ENCODE data around the gene TCERG1L.

TCERG1L gene

GRCh38 chr10:131314799-131315198 is 3.3 kb upstream of the TCERG1L start:
- no peak for DNase-seq (ENCODE audit: low spot score)

GRCh38 chr10:131314148-131314547 is 2.6 kb upstream of the TCERG1L start:
- no peak for DNase-seq (ENCODE audit: low spot score)

- DNase-seq (ENCODE audit: low spot score), result no peak
Measured at GRCh38 chr10:131313377-131313776, 1.9 kb upstream of the TCERG1L start.

- DNase-seq (ENCODE audit: low spot score), result no peak
Measured at GRCh38 chr10:131312478-131312836, 936 bp upstream of the TCERG1L start.

- DNase-seq (ENCODE audit: low spot score), result no peak
Measured at GRCh38 chr10:131311402-131311660, 190 bp downstream of the TCERG1L start.

GRCh38 chr10:131310551-131311401 is 745 bp downstream of the TCERG1L start:
- no peak for DNase-seq (ENCODE audit: low spot score)

- DNase-seq (ENCODE audit: low spot score), result no peak
Measured at GRCh38 chr10:131310142-131310541, 1.4 kb downstream of the TCERG1L start.

- no peak for DNase-seq (ENCODE audit: low spot score)
Measured at GRCh38 chr10:131300508-131300907, 11.0 kb downstream of the TCERG1L start.

GRCh38 chr10:131290781-131291180 is 20.7 kb downstream of the TCERG1L start:
- no peak for DNase-seq (ENCODE audit: low spot score)

- DNase-seq (ENCODE audit: low spot score), result no peak
Measured at GRCh38 chr10:131288648-131289047, 22.9 kb downstream of the TCERG1L start.

GRCh38 chr10:131282961-131283360 is 28.6 kb downstream of the TCERG1L start:
- no peak for DNase-seq (ENCODE audit: low spot score)

GRCh38 chr10:131280101-131280500 is 31.4 kb downstream of the TCERG1L start:
- no peak for DNase-seq (ENCODE audit: low spot score)

- no peak for DNase-seq (ENCODE audit: low spot score)
Measured at GRCh38 chr10:131279516-131279915, 32.0 kb downstream of the TCERG1L start.

- DNase-seq (ENCODE audit: low spot score), result no peak
Measured at GRCh38 chr10:131277969-131278368, 33.6 kb downstream of the TCERG1L start.

- no peak for DNase-seq (ENCODE audit: low spot score)
Measured at GRCh38 chr10:131277278-131277677, 34.2 kb downstream of the TCERG1L start.

- no peak for DNase-seq (ENCODE audit: low spot score)
Measured at GRCh38 chr10:131275691-131276090, 35.8 kb downstream of the TCERG1L start.

- DNase-seq (ENCODE audit: low spot score), result no peak
Measured at GRCh38 chr10:131274883-131275282, 36.6 kb downstream of the TCERG1L start.

GRCh38 chr10:131274133-131274880 is 37.2 kb downstream of the TCERG1L start:
- DNase-seq (ENCODE audit: low spot score), result no peak

- no peak for DNase-seq (ENCODE audit: low spot score)
Measured at GRCh38 chr10:131273476-131273875, 38.0 kb downstream of the TCERG1L start.

GRCh38 chr10:131272897-131273451 is 38.5 kb downstream of the TCERG1L start:
- DNase-seq (ENCODE audit: low spot score), result no peak

- no peak for DNase-seq (ENCODE audit: low spot score)
Measured at GRCh38 chr10:131271966-131272365, 39.6 kb downstream of the TCERG1L start.

GRCh38 chr10:131271195-131271880 is 40.2 kb downstream of the TCERG1L start:
- DNase-seq (ENCODE audit: low spot score), result no peak

Data from D341Med (cell line).